HCT116 (cell line): ENCODE data around the gene SLC47A1.

ENCODE experiments used
- CTCF ChIP-seq, 3 experiments: fragments of 200-600 bp in 1 of 3; sonication (generic) in 1 of 3; IDR thresholded peaks in 2 of 3; conservative IDR thresholded peaks in 1 of 3; 2 replicates each; pipeline ENCODE4 v1.5.1; 2012 to 2017; ENCODE audit warnings: low read depth in 2 of 3, low read length in 2 of 3, antibody characterized with exemption in 1 of 3, borderline replicate concordance in 1 of 3, control low read depth in 1 of 3, mild to moderate bottlenecking in 1 of 3, mixed read lengths in 1 of 3, mixed run types in 1 of 3, moderate library complexity in 1 of 3; ENCODE audit not compliant: insufficient read depth in 1 of 3
- EZH2phosphoT487 ChIP-seq: fragments of 200-600 bp; IDR thresholded peaks from 2 replicates; pipeline ENCODE4 v1.6.1; 2018; ENCODE audit warnings: antibody characterized with exemption, borderline replicate concordance
- POLR2AphosphoS5 ChIP-seq: IDR thresholded peaks from 2 replicates; pipeline ENCODE4 v1.6.1; 2011; ENCODE audit warnings: mild to moderate bottlenecking, low read depth, low read length, moderate library complexity

GRCh38 chr17:19590451-19590850 lies 56.8 kb downstream of the SLC47A1 start:
- TF ChIP-seq POLR2AphosphoS5 (no peak), CTCF (IDR thresholded peaks at IDR 0.05 in 2 of 3, conservative IDR thresholded peaks at IDR 0.05 in 1 of 3; ENCODE audit: borderline replicate concordance in 1 of 3, insufficient read depth in 1 of 3, low read depth in 2 of 3, low read length in 2 of 3) (no peak), EZH2phosphoT487 (no peak)
